GM19467 (cell line): ENCODE data around the gene THBS4.

Experiments used
- ATAC-seq: cut with Tn5 transposase; IDR thresholded peaks from one replicate; pipeline ENCODE4 v1.9.1; 2021; ENCODE audit warnings: mild to moderate bottlenecking, moderate library complexity; ENCODE audit not compliant: unreplicated experiment

Gene THBS4

GRCh38 chr5:80034962-80035821 is at the start of gene THBS4:
Gene THBS4, plus strand, starts transcription at chr5:80035348. Its CDS starts 190 bp downstream, at chr5:80035538.
- ATAC-seq = no peak

- ATAC-seq = no peak
These were observed 48.9 kb upstream of the THBS4 start for GRCh38 chr5:79986260-79986659.

GRCh38 chr5:79990205-79990597 is 44.9 kb upstream of the THBS4 start:
- peak; percentile 60 for ATAC-seq

- ATAC-seq = peak; percentile 75
These were observed 44.3 kb upstream of the THBS4 start, which contains the start of gene MTX3 for GRCh38 chr5:79990598-79991507. Gene MTX3, minus strand, starts transcription at chr5:79991262. Its CDS starts 24 bp downstream, at chr5:79991238.

GRCh38 chr5:79992891-79993657 is 42.1 kb upstream of the THBS4 start:
- ATAC-seq = no peak

- ATAC-seq = no peak
These were observed 35.4 kb upstream of the THBS4 start for GRCh38 chr5:79999722-80000121.

- no peak for ATAC-seq
These were observed 32.5 kb upstream of the THBS4 start for GRCh38 chr5:80002677-80003076.

GRCh38 chr5:80008995-80009765 is 26.0 kb upstream of the THBS4 start:
- ATAC-seq = no peak

- ATAC-seq = no peak
These were observed 24.3 kb upstream of the THBS4 start for GRCh38 chr5:80010754-80011392.

GRCh38 chr5:80025069-80025468 is 10.1 kb upstream of the THBS4 start:
- ATAC-seq = no peak

- no peak for ATAC-seq
These were observed 8.3 kb upstream of the THBS4 start for GRCh38 chr5:80026841-80027240.

GRCh38 chr5:80031109-80031508 is 4.0 kb upstream of the THBS4 start:
- ATAC-seq = no peak

- ATAC-seq = no peak
These were observed 1.6 kb upstream of the THBS4 start for GRCh38 chr5:80033513-80033912.

- no peak for ATAC-seq
These were observed 589 bp upstream of the THBS4 start for GRCh38 chr5:80034559-80034958.

- ATAC-seq = no peak
These were observed 691 bp downstream of the THBS4 start for GRCh38 chr5:80035839-80036238.

- ATAC-seq = no peak
These were observed 1.5 kb downstream of the THBS4 start for GRCh38 chr5:80036615-80037014.

GRCh38 chr5:80037366-80037765 is 2.2 kb downstream of the THBS4 start:
- ATAC-seq = no peak

GRCh38 chr5:80039650-80040049 is 4.5 kb downstream of the THBS4 start:
- ATAC-seq = no peak

GRCh38 chr5:80041527-80041926 is 6.4 kb downstream of the THBS4 start:
- no peak for ATAC-seq

GRCh38 chr5:80042330-80042729 is 7.2 kb downstream of the THBS4 start:
- ATAC-seq = no peak
